Ectodermal cell (in vitro differentiated cells): ENCODE results near the gene MRPL12.

ENCODE experiments used
- H3K27ac ChIP-seq: 2 replicates; pipeline ENCODE4 v1.7.0; 2013; ENCODE audit warnings: mild to moderate bottlenecking, low read depth, low read length; ENCODE audit not compliant: insufficient read depth, poor library complexity, severe bottlenecking
- H3K27me3 ChIP-seq: 2 replicates; pipeline ENCODE4 v1.7.0; 2013; ENCODE audit warnings: mild to moderate bottlenecking, low read length; ENCODE audit not compliant: insufficient read depth, control insufficient read depth, poor library complexity, severe bottlenecking
- H3K36me3 ChIP-seq: one replicate; pipeline ENCODE4 v1.7.0; 2013; ENCODE audit warnings: low read length; ENCODE audit not compliant: control insufficient read depth, insufficient read depth
- H3K4me1 ChIP-seq: one replicate; pipeline ENCODE4 v1.7.0; 2013; ENCODE audit warnings: low read length; ENCODE audit not compliant: control insufficient read depth, insufficient read depth
- H3K4me3 ChIP-seq: 2 replicates; pipeline ENCODE4 v1.7.0; 2013; ENCODE audit warnings: low read depth, low read length, control low read depth; ENCODE audit not compliant: insufficient read depth
- H3K9me3 ChIP-seq: 2 replicates; pipeline ENCODE4 v1.7.0; 2013; ENCODE audit warnings: mild to moderate bottlenecking, low read length, moderate library complexity; ENCODE audit not compliant: control insufficient read depth
- WGBS, 2 experiments: methylation state at CpG; one replicate each; pipeline ENCODE4 v1.1.7; 2013; ENCODE audit warnings: missing lambda C conversion rate in 2 of 2; 5-methylcytosine and 5-hydroxymethylcytosine counted together

Gene MRPL12

DNA sequence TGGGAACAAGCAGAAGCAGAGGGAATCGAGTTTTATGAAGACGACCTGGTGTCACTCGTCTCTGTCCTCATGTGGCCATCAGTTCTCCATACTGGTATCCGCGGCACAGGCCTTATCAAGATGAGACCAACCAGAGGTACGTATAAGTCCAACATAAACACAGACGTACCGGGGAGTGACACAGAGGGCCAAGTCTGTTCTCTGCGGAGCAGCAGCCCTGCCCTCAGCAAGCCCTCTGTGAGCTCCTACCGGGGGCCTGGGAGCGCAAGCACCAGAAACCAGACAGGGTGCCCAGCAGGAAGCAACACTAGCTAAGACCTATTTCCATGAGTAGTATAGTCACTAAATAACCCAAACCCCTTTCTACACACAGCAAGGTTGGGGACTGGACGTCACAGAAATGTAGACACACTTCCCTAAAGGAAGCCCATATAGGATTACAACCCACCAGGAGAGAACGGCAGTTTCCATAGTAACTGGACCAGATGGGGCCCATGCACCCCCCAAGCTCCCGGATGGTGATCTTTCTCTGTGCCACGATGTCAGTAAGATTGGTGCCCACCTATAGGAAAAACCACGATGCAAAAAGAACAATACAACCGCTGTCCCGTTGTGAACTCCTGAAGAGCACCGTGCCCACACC, 20.5 kb upstream of the MRPL12 start:
- no peaks in the 10 kb centered on the region for H3K9me3 ChIP-seq
- peaks cover 14% of the 10 kb centered on the region for H3K36me3 ChIP-seq
- no peaks in the 10 kb centered on the region for H3K27me3 ChIP-seq
- H3K4me1 ChIP-seq = peaks cover 18% of the 10 kb centered on the region
- H3K4me3 ChIP-seq = peak overlapping the region; percentile 100
- H3K27ac ChIP-seq = peak overlapping the region; percentile 69
- WGBS, 2 experiments = 51% methylated on average over 19 of the region's 19 CpGs

DNA sequence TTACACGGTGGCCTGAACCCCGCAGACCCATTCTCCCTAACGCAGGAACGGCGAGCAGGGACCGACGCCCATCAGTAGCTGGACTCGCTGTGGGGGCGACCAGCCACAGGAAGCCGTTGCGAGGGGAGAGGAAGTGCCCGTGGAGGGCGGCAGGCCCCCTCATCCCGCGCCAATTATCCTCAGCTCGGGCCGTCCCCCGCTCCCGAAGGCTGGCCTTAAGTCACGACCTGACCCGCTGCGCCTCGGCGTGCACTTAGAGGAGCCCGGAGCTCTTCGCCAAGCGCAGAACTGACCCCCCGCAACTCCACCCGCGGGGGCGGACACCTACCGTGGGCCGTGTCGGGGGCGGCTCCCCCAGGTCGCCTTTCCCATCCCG, 20.0 kb upstream of the MRPL12 start:
- WGBS, 2 experiments = 1% methylated on average over 37 of the region's 37 CpGs
- Histone ChIP-seq H3K9me3 (no peaks in the 10 kb centered on the region), H3K4me3 (peak overlapping the region; percentile 100), H3K27ac (peak overlapping the region; percentile 69), H3K27me3 (no peaks in the 10 kb centered on the region), H3K4me1 (peaks cover 18% of the 10 kb centered on the region), H3K36me3 (peaks cover 17% of the 10 kb centered on the region)

DNA sequence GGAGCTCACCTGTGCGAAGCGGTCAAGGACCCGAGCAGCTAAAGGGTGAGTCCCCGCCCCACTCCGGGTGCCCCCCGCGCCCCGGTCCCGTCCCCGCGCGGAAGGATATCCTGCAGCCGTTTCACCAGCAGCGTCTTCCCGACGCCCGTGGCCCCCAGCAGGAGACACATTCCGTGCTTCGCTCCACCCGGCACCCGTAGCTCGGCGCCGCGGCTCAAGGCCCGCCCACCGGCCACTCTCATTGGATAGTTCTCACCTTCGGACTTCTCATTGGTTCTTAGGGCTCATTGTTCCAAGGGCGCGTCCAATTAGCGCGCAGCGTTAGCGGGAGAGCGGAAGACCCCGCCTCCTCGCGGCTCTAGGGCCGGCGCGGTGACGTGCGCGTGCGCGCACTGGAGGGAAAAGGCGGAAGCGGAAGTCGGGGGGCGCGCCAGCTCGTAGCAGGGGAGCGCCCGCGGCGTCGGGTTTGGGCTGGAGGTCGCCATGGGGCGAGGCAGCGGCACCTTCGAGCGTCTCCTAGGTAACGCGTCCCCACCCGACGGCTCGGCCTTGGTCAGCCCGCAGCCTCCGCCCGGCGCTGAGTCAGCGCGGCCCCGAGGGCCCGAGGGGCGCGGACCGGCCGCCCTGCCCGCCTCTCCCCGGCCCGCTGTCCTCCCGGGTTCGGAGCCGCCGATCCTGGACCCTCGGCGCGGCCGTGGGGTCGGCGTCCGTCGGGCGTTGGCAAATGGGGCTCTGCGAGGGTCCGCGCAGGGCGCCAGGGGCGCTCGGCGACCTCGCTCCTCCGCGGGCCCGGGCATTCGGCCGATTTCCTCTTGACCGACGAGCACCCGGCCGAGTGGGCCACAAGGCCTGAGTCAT, 19.4 kb upstream of the MRPL12 start, which contains the start of the genes ARL16 and HGS:
ARL16 (minus strand) TSS at position 214 of the 858 bp plus-strand sequence; CDS start at position 170, 44 bp downstream.
HGS (plus strand) TSS at position 428 of the 858 bp plus-strand sequence; CDS start at position 484, 56 bp downstream.
- Histone ChIP-seq H3K4me3 (peak within 1 kb of the TSS; percentile 100), H3K27me3 (no peaks in the 10 kb centered on the region), H3K36me3 (peaks cover 17% of the 10 kb centered on the region), H3K27ac (peak within 1 kb of the TSS; percentile 69), H3K4me1 (peaks cover 18% of the 10 kb centered on the region), H3K9me3 (no peaks in the 10 kb centered on the region)
- WGBS, 2 experiments = 0 to 1% methylated on average over 112 of the region's 112 CpGs

DNA sequence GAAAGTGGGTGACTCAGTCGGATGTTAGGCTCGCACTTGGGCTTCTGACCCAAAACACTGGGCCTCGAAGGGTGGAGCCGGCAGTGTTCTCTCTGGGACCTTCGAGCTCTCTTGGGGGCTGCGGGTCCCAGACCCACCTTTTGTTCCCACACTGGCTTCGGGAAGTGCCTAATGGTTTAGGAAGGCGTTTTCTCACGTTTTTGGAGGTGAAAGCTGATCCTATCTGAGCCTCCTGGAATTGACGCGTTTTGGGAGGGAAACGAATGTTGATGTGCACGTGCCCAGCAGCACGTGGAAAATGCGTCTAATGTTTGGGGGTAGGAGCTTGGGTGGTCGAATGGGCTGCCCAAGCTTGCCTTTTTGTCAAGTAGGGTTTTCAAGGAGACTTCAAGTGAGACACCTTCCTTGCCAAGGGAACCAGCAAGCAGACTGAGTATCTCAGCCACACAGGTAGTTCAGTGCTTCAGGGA, 18.7 kb upstream of the MRPL12 start:
- Histone ChIP-seq H3K36me3 (peaks cover 17% of the 10 kb centered on the region), H3K4me1 (peaks cover 18% of the 10 kb centered on the region), H3K27ac (peak overlapping the region; percentile 60), H3K9me3 (no peaks in the 10 kb centered on the region), H3K4me3 (peak overlapping the region; percentile 100), H3K27me3 (no peaks in the 10 kb centered on the region)
- WGBS, 2 experiments = 17% methylated on average over 16 of the region's 16 CpGs

DNA sequence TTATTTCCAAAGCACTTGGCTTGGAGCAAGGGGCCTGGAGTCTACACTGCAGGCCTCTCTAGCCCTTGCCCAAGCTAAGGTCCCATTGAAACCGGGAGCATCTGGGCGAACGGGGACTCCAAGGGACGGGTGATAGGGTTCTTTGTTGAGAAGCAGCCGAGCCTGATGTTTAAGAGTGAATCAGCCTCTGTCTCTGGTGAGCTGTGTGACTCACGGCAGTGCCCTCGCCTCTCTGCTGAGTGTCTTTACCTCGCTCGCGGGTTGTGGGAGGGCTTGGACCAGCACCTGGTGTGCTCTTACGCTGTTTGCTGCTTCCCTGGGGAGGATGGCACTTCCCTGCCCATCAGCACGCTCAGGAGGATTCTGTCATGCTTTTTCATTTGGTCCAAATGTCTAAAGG, 18.1 kb upstream of the MRPL12 start:
- peaks cover 17% of the 10 kb centered on the region for H3K36me3 ChIP-seq
- no peak overlapping the region for H3K27ac ChIP-seq
- peak overlapping the region; percentile 100 for H3K4me3 ChIP-seq
- no peaks in the 10 kb centered on the region for H3K27me3 ChIP-seq
- WGBS, 2 experiments = 87 to 89% methylated on average over 12 of the region's 12 CpGs
- peaks cover 18% of the 10 kb centered on the region for H3K4me1 ChIP-seq
- no peaks in the 10 kb centered on the region for H3K9me3 ChIP-seq

DNA sequence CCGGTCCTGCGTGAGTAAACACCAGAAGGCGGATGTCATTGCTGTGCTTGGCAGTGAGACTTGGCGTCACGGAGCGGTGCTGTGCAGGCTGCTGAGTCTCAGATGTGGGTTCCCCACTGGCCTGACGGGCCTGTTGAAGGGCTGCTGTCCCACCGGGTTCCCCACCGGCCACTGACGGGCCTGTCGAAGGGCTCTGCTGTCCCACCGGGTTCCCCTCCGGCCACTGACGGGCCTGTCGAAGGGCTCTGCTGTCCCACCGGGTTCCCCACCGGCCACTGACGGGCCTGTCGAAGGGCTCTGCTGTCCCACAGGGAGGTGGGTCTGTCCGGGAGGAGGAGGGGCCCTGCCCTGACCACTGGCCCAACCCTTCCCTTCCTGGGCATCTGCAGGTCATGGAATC, 16.6 kb upstream of the MRPL12 start:
- 95 to 97% methylated on average over 20 of the region's 20 CpGs for WGBS, 2 experiments

DNA sequence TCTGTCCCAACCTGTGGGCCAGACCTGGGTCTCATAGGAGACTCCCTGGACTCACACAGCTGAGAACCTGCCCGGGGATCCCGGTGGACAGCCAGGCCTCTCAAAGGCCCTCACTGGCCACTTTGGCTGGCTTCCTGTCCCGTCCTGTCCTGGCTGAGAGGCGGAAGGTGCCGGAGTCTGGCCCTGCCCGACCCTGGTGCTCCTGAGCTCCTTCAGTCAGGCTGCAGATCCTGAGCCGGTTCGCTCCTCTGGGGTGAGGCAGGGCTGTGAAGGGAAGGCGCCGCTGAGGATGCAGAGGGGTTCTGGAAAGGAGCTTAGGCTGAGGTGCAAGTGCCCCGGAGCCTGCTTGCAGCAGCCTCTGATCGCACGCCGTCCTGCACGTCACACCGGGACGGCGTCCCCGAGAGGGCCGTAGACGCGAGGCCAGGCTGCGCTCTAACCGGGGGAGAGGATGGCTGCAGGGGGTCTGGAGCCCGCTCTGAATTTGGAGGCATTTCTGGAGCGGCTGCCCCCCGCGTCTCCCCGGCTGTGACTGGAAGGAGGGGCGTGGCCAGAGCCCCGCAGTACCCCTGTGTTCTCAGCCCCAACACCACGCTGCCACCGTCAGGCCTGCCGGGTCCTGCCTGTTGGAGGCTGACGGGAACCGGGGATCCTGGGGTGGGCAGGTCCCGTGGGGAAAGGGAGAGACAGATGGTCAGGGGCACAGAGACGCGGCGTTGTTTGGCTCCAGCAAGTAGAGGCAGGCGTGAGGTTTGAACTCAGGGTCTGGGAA, 15.2 kb upstream of the MRPL12 start:
- no peaks in the 10 kb centered on the region for H3K27me3 ChIP-seq
- peaks cover 13% of the 10 kb centered on the region for H3K4me1 ChIP-seq
- H3K4me3 ChIP-seq = no peak overlapping the region
- no peak overlapping the region for H3K27ac ChIP-seq
- no peaks in the 10 kb centered on the region for H3K9me3 ChIP-seq
- peaks cover 17% of the 10 kb centered on the region for H3K36me3 ChIP-seq
- 95 to 96% methylated on average over 41 of the region's 41 CpGs for WGBS, 2 experiments

More for the DNA sequence above, 16.6 kb upstream of the MRPL12 start:
- Histone ChIP-seq H3K9me3 (no peaks in the 10 kb centered on the region), H3K36me3 (peaks cover 17% of the 10 kb centered on the region), H3K27me3 (no peaks in the 10 kb centered on the region), H3K4me1 (peaks cover 18% of the 10 kb centered on the region), H3K27ac (no peak overlapping the region), H3K4me3 (no peak overlapping the region)

DNA sequence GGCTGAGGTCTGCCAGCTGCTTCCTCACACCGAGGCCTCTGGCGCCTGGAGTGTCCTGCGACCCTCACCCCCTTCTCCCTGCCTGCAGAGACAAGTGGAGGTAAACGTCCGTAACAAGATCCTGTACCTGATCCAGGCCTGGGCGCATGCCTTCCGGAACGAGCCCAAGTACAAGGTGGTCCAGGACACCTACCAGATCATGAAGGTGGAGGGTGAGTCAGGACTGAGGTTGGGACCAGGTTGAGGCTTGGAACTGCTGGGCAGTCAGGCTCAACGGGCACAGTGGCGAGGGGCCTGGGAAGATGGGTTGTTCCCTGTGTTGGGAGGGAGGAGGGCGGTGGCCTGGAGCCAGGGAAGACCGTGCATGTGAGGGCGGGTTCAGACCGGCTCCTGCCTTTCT, 14.6 kb upstream of the MRPL12 start:
- Histone ChIP-seq H3K9me3 (no peaks in the 10 kb centered on the region), H3K4me1 (peaks cover 13% of the 10 kb centered on the region), H3K4me3 (no peak overlapping the region), H3K36me3 (peaks cover 17% of the 10 kb centered on the region), H3K27ac (no peak overlapping the region), H3K27me3 (no peaks in the 10 kb centered on the region)
- WGBS, 2 experiments = 95 to 96% methylated on average over 14 of the region's 14 CpGs

DNA sequence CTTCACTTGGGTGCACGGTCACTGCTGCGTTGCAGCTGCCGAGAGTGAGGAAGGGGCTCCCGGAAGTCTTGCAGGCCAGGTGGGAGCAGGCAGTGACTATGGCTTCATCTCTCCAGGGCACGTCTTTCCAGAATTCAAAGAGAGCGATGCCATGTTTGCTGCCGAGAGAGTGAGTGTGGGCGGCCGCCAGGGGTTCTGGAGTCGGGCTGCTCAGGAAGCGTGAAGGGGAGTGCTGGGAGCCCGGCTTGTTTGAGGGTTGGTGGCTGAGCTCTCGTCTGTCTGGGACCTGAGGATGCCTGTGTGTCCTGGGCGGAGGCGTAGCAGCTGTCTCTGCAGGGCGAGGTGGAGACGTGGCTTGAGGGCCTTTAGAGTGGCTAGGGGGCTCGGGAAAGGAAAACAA, 13.1 kb upstream of the MRPL12 start:
- no peak overlapping the region for H3K27ac ChIP-seq
- peaks cover 5% of the 10 kb centered on the region for H3K4me1 ChIP-seq
- no peaks in the 10 kb centered on the region for H3K27me3 ChIP-seq
- WGBS, 2 experiments = 95 to 96% methylated on average over 18 of the region's 18 CpGs
- H3K36me3 ChIP-seq = peaks cover 28% of the 10 kb centered on the region
- H3K4me3 ChIP-seq = no peak overlapping the region
- H3K9me3 ChIP-seq = no peaks in the 10 kb centered on the region
